ENCODE data around the gene ABLIM1.

Gene ABLIM1

GRCh38 chr10:114679552-114679951 lies 21.5 kb upstream of the ABLIM1 start:
- no peak for DNase-seq (ENCODE audit: low read depth)

DNA sequence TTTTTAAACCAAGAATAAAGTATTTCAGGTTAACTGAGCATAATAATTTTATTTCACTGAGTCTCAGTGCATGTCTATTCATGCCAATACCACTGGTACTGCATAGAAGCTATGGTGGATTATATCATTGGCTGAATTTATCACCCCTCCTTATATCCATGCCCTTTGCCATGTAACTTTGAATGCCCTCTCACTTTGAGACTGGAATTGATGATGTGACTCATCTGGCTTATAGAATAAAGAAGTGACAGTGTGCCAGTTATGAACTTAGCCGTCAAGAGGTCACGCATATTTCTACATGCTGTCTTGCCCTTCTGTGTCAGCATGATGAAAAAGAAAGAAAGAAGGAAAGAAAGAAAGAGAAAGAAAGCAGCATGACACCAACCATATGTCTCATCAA lies 20.7 kb upstream of the ABLIM1 start:
- no peak for DNase-seq (ENCODE audit: low read depth)

DNA sequence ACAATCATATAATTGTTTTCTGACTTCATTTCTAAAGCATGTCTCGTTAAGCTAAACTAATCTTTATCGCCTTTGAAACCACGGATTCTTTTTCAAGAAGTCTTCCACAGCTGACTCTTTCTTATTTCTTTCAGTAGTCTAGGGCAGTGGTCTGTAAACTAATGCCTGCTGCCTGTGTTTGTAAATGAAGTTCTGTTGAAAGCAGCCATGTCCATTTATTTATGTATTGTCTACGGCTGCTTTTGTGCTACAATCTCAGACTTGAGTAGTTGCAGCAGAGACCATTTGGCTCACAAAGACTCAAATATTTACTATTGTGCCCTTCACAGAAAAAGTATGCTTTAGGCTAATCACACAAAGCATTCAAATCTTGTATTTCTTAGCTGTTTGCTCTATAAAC lies 20.3 kb upstream of the ABLIM1 start:
- no peak for DNase-seq (ENCODE audit: low read depth)

DNA sequence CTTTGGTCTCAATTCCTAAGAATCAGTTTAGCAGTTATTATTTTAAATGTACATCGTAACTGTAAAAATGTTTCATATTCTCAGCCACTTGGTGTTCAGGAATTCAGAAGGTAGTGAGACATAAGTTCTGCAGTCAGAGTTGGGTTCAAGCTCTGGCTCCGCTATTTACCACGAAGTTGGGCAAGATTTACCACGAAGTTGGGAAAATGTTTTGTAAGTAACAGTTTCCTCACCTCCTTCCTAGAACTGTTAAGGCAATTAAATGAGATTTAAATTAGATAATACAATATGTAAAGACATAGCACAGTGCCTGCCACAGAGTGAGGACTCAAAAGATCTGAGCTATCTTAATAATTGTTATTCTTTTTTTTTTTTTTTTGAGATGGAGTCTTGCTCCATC lies 16.3 kb upstream of the ABLIM1 start:
- DNase-seq (ENCODE audit: low read depth): no peak

DNA sequence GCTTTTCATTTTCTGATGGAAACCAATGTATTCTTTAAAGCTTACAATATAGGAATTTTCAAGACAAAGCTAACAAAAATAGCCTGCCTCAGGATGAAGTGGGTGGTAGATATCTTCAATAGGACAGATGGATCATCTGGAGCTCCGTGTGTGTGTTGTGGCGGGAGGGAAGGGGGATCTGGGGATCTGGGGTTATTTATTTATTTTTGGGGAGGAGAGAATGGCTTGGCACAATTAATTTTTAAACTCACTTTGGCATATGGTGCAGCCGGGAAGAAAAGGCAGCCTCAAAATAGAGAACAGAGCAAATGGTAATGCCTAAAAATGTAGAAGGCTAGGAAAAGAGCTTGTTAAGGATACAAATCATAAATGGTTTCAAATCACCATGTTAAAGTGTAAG lies 11.6 kb upstream of the ABLIM1 start:
- no peak for DNase-seq (ENCODE audit: low read depth)

DNA sequence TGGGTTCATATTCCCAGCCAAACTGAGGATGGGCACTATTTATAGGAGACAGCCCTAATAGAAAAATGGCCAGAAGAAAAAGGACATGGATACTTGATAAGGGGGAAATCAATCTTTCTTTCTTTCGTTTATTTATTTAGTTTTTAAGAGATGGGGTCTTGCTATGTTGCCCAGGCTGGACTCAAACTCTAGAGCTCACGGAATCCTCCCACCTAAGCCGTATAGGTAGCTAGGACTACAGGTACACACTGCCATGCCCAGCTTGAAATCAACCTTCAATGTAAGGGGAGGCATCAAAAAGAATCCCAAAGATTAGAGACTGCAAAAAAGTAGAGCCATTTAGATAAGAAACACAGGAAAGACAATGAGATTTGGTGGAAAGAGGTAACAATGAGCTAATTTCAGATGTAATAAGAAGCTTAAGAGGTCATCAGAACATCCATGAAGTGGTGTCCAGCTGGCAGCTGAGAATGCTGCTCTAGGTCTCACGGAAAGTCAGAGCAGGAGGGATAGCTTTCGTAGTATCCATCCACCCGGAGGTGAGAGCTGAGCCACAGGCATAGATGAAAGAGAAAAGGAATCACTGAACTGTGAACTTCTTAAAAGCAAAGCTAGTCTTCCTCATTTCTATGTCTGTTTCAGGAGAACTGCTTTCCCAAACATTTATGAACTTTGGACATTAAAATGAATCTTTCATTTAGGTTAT lies 10.5 kb upstream of the ABLIM1 start:
- DNase-seq (ENCODE audit: low read depth): no peak

- no peak for DNase-seq (ENCODE audit: low read depth)
Observed at GRCh38 chr10:114665873-114666272, 7.8 kb upstream of the ABLIM1 start.

- DNase-seq (ENCODE audit: low read depth): no peak
Observed at GRCh38 chr10:114665406-114665805, 7.3 kb upstream of the ABLIM1 start.

DNA sequence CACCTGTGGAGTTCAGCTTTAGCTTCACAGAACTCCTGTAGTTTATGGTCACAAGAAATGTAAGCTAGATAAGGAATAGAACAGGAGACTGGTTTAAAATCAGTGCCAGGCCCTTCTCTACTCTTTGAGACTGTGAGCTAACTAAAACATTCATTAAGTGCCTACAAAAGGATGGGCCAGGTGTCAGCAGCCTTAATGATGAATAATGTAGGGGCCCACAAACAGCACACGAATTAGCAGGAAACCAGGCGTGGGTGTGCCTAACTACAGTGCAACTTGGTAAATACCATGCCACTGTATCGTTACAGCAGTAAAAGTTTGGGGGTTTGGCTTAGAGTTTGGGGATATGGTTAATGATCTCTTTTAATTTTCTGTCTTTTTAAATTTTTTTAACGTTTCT lies 6.1 kb upstream of the ABLIM1 start:
- DNase-seq (ENCODE audit: low read depth): no peak

DNA sequence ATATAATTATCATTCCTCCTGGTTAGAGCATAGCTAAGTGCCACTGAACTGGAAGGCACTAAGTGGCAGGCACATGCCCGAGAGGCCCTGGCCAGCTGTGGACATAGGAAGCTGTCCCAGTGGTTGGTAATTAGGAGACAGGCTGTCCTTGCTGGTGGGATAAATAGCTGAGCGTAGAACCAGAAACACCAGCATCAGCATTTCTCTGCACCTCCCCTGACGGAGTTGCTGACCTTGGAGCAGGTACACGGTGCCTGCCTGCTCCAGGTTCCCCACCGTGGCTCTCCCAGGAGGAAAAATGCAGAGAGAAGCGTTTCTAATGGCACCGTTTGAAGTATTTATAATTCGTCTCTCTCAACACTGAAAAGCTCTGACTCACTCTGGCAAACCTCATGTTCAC lies 5.6 kb upstream of the ABLIM1 start:
- DNase-seq (ENCODE audit: low read depth): no peak

- DNase-seq (ENCODE audit: low read depth): no peak
Observed at GRCh38 chr10:114662646-114663217, 4.7 kb upstream of the ABLIM1 start.

DNA sequence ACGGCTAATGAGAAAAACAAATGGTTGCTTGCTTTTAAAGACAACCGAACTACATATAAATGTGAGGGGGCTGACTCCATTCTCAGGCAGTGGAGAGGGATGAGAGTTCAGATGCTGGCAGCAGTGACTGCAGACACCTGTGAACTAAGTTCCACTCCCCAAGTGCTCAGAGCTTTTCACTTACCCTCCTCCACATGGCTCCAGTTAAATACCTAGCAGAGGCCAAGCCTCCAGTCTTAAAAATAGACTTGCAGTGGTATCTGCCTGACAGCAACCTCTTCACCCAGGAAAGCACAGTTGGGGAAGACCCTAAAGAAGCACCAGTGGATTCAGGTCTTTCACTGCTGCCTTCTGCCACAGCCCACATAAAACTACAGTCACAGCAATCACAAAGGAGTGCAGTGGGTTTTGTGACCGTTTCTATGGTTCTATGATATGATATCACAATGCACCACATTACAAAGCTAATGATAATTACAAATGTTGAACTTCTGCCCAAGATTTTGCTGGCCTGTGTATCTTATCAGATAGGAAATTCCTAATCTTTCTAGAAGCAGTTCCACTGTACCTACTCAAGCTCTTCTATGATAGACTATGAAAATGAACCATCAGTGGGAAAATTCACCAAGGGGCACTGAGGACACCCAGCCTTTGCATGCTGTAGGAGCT lies 3.3 kb upstream of the ABLIM1 start:
- no peak for DNase-seq (ENCODE audit: low read depth)

- no peak for DNase-seq (ENCODE audit: low read depth)
Observed at GRCh38 chr10:114655671-114656070, 2.4 kb downstream of the ABLIM1 start.

DNA sequence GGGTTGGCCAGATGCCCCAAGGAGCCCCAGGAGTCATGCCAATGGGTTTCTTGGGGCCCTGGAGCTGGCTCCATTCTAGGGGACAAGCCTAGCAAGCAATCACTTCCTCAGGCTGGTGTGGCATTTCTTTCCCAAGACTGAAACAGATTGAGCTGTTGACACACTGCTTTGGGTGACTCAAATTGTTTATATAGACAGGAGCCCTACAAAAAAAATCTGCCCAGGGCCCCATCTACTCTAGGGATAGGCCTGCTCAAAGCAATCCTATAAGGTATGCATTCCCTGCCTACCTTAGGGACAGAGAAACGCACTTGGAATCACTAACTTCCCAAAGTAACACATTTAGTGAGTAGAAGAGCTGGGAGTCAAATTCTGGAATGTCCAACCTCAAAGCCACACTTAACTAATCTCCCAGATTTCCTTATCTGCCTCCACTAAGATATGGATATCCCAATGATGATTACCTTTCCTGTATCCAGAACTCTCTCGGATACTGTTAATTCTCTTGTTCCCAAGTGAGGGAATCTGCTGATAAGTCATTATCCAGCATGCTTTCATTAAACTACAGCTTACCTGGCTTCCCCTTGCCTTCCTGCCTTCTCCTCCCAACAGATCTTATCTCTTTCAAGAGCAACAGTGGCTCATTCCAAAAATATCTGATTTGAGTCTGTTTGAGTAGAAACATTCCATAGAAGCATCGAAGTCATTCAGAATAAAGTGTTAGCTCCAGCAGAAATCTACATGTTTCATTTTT lies 3.1 kb downstream of the ABLIM1 start:
- DNase-seq (ENCODE audit: low read depth): no peak

DNA sequence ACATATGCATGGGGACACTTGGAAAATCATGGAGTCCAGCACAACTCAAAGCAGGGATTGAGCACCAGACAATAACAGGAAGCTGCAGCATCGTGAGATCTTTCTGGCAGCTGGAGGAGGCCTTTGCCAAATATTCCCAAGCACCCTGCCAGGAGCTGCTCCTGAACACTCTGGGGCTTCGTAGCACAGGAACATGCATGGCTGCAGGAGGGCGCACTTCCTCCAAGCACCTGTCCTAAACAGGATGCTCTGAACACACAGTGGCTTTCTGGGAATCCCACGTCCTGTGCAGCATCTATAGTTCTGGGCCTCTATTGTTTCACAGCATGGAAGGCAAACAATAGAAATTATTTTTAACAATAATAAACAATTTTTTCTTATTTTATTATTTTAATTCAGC lies 4.1 kb downstream of the ABLIM1 start:
- DNase-seq (ENCODE audit: low read depth): no peak

GRCh38 chr10:114652402-114653368 lies 5.4 kb downstream of the ABLIM1 start:
- no peak for DNase-seq (ENCODE audit: low read depth)

- no peak for DNase-seq (ENCODE audit: low read depth)
Observed at GRCh38 chr10:114650831-114651230, 7.2 kb downstream of the ABLIM1 start.

DNA sequence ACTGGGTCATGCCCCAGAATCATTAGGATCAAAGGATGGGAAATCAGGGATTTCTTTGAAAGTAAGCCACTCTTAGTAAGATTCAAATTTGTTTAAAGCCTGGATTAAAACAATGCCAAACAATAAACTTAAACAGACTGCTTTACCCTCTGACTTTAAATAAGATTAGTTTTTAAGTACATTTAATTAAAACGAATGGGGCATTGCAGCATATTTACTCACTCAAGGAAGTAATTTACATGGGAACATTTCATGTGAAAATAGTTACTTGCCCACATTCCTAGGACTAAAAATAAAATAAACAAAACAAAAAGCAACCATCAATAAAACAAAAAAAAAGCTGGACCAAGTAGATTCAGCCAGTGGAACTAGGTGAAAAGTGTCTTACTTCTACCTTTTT lies 7.8 kb downstream of the ABLIM1 start:
- no peak for DNase-seq (ENCODE audit: low read depth)

DNA sequence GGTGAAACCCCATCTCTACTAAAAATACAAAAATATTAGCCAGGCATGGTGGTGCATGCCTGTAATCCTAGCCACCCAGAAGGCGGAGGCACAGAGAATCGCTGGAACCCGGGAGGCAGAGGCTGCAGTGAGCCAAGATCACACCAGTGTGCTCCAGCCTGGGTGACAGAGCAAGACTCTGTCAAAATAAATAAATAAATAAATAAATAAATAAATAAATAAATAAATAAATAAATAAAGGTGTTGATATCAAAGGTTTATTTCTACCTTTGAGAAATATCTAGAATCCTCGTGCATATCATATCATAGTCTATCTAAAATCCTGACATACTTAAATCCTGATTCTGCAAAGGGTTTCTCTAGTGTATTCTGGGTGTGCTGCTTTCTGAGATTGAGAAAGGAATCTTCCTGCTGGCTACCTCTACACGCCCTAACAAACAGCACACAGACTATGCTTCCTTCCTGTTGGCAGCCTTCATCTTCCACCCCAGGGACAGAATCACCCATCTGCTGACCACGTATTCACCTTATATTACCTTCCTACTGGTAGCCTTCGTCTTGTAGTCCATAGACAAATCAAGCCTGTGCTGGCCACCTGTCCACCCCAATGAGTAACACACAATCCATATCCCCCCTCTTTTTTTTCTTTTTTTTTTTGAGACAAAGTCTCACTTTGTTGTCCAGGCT lies 8.7 kb downstream of the ABLIM1 start:
- no peak for DNase-seq (ENCODE audit: low read depth)

GRCh38 chr10:114648368-114648767 lies 9.7 kb downstream of the ABLIM1 start:
- no peak for DNase-seq (ENCODE audit: low read depth)

- DNase-seq (ENCODE audit: low read depth): no peak
Observed at GRCh38 chr10:114647545-114648138, 10.4 kb downstream of the ABLIM1 start.

Measured in stimulated activated CD8-positive, alpha-beta memory T cell treated with anti-CD3 and anti-CD28 coated beads, Interleukin-7, amount 100 ng/mL, for 24 hours (primary cell).